WERI-Rb-1 (cell line): ENCODE measurements around the gene ATXN1.

ENCODE experiments used
- DNase-seq: peaks from one replicate; pipeline ENCODE4 v3.0.0-alpha.2; 2020
- H3K27ac ChIP-seq: fragments of 250-450 bp; sonication (Bioruptor Pico); 2 replicates; pipeline ENCODE4 v1.5.1; 2020; ENCODE audit warnings: mild to moderate bottlenecking, moderate library complexity
- H3K27me3 ChIP-seq: fragments of 250-450 bp; sonication (Bioruptor Pico); 2 replicates; pipeline ENCODE4 v1.5.1; 2021; ENCODE audit warnings: mild to moderate bottlenecking, low read depth, moderate library complexity; ENCODE audit not compliant: insufficient read depth, severe bottlenecking
- H3K36me3 ChIP-seq: fragments of 250-450 bp; sonication (Bioruptor Pico); 2 replicates; pipeline ENCODE4 v1.5.1; 2020; ENCODE audit warnings: mild to moderate bottlenecking, moderate library complexity
- H3K4me3 ChIP-seq: 2 replicates; pipeline ENCODE4 v1.5.1; 2011; ENCODE audit warnings: low read depth, mild to moderate bottlenecking, control low read depth, low read length
- H3K9me3 ChIP-seq: fragments of 250-450 bp; sonication (Bioruptor Pico); 2 replicates; pipeline ENCODE4 v1.5.1; 2021; ENCODE audit warnings: mild to moderate bottlenecking, moderate library complexity; ENCODE audit not compliant: severe bottlenecking
- CTCF ChIP-seq: IDR thresholded peaks from 2 replicates; pipeline ENCODE4 v1.5.1; 2011; ENCODE audit warnings: low read depth, mild to moderate bottlenecking, control low read depth, inconsistent platforms, low read length

The ATXN1 gene

GRCh38 chr6:16311763-16312162 lies 449.5 kb downstream of the ATXN1 start:
- Histone ChIP-seq H3K27me3 (no peaks in the 10 kb centered on the region), H3K4me3 (no peak overlapping the region), H3K36me3 (no peaks in the 10 kb centered on the region), H3K9me3 (no peaks in the 10 kb centered on the region), H3K27ac (no peak overlapping the region)
- no peak for DNase-seq
- no peak for TF ChIP-seq CTCF

GRCh38 chr6:16306334-16306733 lies 454.9 kb downstream of the ATXN1 start:
- Histone ChIP-seq H3K36me3 (no peaks in the 10 kb centered on the region), H3K4me3 (no peak overlapping the region), H3K27ac (no peak overlapping the region), H3K9me3 (no peaks in the 10 kb centered on the region), H3K27me3 (no peaks in the 10 kb centered on the region)
- TF ChIP-seq CTCF = no peak
- DNase-seq = no peak

- H3K4me3 ChIP-seq = no peak overlapping the region
These were observed 455.5 kb downstream of the ATXN1 start for GRCh38 chr6:16305788-16306187.

GRCh38 chr6:16305246-16305725 lies 456.0 kb downstream of the ATXN1 start:
- no peaks in the 10 kb centered on the region for H3K9me3 ChIP-seq
- TF ChIP-seq CTCF = no peak
- no peaks in the 10 kb centered on the region for H3K36me3 ChIP-seq
- no peak overlapping the region for H3K4me3 ChIP-seq
- no peak overlapping the region for H3K27ac ChIP-seq
- DNase-seq = no peak
- H3K27me3 ChIP-seq = no peaks in the 10 kb centered on the region

More at GRCh38 chr6:16305788-16306187, 455.5 kb downstream of the ATXN1 start:
- DNase-seq = no peak
- no peak overlapping the region for H3K27ac ChIP-seq
- no peaks in the 10 kb centered on the region for H3K27me3 ChIP-seq
- TF ChIP-seq CTCF = no peak
- H3K9me3 ChIP-seq = no peaks in the 10 kb centered on the region
- H3K36me3 ChIP-seq = no peaks in the 10 kb centered on the region

- no peak overlapping the region for H3K27ac ChIP-seq
- no peaks in the 10 kb centered on the region for H3K27me3 ChIP-seq
- no peak overlapping the region for H3K4me3 ChIP-seq
- no peak for TF ChIP-seq CTCF
- DNase-seq = no peak
- H3K9me3 ChIP-seq = no peaks in the 10 kb centered on the region
- no peaks in the 10 kb centered on the region for H3K36me3 ChIP-seq
These were observed 458.3 kb downstream of the ATXN1 start for GRCh38 chr6:16302721-16303552.
